Measurements from ENCODE around the gene ALAD.
A peak's percentile ranks its signal among the peaks of the same experiment; 100 is the strongest.
"Not testable (repeated sequence)": the region's sequence is repeated elsewhere in the genome, so short reads cannot be mapped to it uniquely, and the experiment has no call there.

ALAD gene

DNA sequence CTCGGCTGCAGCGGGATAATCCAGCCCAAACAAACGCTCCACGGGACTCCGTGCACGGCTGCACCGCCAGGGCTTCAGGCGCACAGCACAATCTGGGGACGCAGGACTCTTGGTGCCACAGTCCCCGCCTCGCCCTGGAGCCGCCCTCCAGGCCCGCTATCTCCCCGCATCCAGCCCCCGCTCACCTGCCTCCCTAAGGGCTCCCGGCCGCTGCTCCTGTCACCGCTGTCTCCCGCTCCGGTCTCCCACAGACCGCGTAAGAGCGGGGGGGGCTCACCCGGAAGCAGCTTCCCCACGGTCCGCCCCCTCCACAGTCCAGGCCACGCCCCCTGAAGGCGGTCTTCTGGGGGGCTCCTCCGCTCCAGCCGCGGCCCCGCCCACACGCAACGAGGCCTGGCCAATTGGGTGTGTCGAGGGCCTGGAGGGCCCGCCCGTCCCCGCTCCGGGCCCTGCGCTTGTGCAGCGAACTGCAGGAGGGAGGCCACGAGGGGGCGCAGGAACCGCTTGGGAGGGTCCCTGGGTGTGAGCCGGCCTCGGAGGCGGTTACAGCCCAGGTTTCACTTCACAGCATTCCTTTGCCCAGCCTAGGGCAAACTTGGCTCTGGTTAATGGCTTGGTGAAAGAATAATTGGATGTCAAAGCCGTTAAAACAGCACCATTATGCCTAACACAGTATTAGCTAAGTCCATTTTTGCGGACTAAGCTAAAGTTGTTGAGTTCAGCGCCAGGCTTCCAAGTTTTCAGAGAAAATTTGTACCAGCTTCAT, at the start of gene ALAD:
ALAD (minus strand) TSS at position 258 of the 766 bp plus-strand sequence. CDS start 7,725 bp downstream, outside the sequence.
- ATAC-seq = peak; percentile 100
- peak; percentile 100 for DNase-seq

DNA sequence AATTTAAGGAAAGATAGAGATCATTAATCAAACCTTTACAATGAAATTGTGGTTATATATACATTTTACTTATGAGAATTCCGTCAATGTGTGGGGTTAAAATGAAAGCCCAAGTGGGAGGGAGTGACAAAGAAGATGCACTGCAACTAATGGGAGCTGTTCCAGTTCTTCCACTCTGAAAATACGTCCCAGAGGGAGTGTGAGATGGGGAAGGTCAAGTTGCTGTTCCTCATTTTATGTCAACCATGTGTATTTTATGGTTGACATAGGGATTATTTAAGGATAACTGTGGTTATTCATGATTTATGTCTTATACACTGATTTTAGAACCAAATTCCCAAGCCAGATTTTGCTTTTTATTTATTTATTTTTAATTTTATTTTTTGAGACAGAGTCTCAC, 48.3 kb upstream of the ALAD start:
- no peak for ATAC-seq
- DNase-seq = no peak

DNA sequence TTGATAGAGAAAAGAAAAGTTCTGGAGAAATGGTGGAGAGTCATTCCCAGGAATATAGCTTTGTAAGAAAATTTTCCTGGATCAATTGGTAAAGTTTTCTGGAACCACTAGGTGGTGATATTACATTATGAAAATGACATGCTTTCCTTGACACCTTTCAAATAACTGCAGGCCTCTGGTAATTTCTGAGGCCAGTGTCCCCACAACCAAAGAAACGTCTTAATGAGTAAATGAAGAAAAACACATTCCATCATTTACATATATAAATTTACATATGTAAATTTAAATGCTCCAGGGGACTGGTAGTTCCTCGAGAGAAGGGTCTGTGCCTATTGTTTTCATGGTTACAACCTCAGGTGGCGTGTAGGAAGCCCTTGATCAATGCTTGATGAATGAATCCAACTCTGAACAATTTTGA, 45.2 kb upstream of the ALAD start:
- peak; percentile 40 for ATAC-seq
- DNase-seq = no peak

DNA sequence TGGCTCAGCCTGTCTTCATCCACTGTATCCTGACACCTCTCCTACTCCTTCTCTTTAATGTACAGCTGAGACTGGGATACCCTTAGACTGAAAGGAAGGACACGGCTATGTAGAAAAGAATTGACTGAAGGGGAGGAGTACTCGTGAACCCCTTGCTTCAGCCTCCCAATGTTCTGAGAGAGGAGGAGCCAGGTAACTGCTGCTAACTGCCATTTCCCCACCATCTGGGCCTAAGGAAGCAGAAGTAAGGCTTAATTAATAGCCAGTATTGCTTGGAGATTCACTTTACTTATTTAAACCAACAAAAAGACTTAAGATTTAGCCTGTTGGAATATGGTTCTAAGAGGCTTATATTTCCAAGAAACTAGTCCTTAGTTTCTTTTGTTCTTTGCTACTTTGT, 43.7 kb upstream of the ALAD start:
- ATAC-seq = no peak
- no peak for DNase-seq

DNA sequence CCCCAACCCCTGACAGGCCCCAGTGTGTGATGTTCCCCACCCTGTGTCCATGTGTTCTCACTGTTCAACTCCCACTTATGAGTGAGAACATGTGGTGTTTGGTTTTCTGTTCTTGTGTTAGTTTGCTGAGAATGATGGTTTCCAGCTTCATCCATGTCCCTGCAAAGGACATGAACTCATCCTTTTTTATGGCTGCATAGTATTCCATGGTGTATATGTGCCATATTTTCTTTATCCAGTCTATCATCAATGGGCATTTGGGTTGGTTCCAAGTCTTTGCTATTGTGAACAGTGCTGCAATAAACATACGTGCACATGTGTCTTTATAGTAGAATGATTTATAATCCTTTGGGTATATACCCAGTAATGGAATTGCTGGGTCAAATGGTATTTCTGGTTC, 36.6 kb upstream of the ALAD start:
- not testable (repeated sequence) for ATAC-seq, DNase-seq

DNA sequence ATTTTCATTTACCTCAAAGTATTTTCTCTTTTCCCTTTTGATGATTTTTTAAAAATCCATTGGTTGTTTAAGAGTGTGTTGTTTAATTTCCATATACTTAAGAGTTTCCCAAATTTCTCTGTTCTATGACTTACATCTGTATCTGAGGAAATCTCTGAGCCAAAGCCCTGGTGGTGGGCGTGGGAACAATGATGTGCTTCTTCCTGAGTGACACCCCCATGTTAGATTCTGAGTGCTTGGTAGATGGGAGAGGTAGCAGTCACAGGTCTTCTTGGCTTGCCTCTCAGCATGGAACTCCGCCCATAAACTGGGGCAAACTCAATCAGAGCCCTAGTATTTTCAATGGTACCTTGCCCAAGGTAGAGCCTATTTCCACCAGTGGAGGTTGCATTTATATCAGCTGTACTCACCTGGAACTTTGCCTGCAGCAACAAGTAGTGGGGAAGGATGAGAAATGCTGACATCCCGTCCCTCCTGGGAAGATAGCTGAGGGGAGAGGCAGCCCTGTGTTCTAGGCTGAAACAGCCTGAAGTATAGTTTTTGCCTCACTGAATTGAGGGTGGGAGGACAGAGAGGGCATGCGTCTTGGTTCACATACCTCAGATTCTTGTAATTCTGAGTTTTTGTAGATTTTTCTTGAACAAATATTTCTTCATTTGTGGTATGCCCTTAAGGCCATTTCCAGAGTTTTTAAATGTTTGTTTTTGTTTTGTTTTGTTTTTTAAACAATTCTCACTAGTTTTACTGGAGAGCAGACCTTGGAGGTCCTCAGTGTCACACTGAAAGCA, 35.8 kb upstream of the ALAD start:
- ATAC-seq (no peak), DNase-seq (no peak)

DNA sequence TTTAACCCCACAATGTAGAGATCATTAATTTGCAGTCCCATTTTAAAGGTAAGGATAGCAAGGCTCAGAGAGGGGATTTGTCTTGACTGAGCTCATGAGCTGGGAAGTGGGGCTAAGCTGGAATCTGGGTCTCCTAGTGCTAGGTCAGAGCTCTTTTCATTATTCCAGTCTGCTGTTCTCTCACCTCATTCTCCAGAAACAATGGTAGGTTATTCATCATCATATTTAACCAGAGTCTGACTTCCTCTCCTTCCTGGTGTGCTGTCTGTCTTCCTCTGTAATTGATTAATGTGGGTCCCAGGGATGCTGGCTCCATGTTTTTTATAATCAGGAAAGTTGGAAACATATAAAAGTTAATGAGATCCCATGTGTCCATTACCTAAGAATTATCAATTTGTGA, 30.1 kb upstream of the ALAD start:
- ATAC-seq (no peak), DNase-seq (no peak)

DNA sequence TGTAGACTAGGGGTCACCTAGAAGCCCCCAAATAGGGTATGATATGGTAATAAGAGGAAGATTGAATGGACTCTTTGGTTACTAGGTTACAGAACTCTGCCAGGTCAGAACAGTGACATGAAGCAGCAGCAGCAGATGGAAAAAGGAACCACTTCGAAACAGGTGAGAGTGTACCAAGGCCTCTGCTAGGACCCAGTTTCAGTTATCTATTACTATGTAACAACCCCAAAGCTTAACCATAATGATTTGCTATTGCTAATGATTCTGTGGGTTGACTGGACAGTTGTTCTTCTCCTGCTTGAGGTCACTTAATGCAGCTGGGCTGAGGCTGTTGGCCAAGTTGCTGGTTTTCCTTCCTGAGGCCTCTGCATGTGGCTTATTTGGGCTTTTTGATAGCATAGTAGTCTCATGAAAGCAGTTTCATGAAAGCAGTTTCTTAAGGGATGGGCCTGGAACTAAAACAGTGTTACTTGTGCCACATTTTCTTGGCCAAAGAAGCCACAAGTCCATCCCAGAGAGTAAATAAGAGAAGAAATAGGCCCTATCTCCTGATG, 27.1 kb upstream of the ALAD start:
- ATAC-seq (no peak), DNase-seq (no peak)

DNA sequence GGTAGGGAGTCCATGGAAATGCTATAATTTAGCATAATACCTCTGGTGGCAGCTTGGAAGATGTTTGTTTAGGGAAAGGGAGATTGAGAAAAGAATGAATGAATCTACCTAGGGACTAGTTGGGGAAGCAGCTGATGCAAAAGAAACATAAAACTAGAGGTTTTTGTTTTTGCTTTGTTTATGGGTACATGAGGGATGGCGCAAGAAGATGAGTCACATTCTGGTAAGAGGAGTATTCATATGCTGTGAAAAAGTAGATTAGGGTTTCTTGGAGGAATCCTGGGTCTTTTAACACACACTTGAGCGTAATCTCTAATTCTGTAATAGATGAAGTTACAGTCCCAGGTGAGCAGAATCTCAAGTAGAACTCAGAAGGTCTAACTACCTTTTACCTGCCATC, 26.5 kb upstream of the ALAD start:
- DNase-seq = no peak
- ATAC-seq = no peak

DNA sequence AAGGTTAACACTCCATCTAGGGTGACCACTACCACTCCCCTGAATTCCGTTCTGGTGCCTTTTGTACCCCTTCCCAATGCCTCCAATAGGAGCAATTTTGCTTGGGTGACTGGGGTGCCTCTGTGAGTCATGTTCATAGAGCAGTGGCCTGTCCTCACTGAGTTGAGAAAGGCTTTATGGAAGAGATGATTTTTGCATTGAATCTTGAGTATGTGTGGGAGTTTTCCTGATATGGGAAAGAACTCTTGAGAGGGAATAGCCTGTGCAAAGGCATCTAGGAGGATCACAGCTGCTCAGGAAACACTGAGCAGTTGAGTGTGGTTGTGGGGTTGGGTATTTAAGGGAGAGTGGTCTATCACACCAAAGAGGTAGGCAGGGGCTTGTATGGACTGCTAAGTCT, 25.6 kb upstream of the ALAD start:
- DNase-seq (no peak), ATAC-seq (no peak)

DNA sequence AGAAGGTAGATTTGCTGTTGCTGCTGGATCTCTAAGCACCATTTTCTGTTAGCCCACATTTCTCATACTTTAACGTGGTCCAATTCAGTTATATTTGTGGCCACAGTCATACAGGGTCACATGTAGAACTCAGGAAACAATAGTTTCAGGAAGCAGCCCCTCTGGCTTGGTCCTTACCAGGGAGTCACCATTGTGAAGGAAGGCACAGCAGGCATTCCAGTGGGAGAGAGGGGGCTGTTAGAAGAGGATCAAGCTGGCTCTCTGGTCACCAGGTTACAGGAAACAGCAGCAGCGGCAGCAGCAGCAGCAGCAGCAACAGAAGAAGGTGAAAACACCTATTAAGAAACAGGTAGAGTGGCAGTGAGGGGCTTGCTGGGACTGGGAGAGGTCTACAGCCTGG, 24.0 kb upstream of the ALAD start:
- DNase-seq (no peak), ATAC-seq (no peak)

DNA sequence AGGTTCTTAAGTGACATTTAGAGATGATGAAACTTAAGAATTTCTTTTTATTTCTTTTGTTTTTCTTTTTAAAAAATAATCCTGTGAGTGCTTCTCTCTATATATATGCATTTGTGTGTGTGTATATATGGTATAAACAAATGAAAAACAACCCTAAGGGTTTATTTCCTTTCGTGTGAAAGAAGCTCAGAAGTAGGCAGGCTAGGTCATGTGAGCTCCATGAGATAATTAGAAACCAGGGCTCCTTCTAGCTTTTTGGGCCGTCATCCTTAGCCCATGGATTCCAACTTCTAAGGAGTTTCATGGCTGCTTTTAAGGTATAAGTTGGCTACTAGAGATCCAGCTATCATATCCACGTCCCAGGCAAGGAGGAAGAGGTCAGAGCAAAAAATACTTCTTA, 20.6 kb upstream of the ALAD start:
- ATAC-seq = no peak
- DNase-seq = no peak

DNA sequence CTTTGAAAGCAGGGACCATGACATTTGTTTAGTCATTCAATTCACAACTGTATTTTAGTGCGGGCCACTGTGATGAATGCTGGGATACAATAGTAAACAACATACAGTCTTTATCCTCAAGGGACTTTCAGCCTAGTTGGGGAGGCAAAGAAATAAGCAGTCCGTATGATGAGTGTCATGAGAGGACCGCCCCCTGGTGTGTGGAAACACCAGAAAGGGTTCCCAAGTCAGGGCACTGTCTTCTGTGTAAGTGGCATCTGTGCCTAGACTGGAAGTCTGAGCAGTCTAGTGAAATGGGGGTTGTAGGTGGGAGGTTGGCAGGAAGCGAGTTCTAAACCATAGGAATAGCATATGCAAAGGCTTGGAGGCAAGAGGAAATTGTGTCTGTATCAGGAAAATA, 16.3 kb upstream of the ALAD start:
- DNase-seq = no peak
- no peak for ATAC-seq

DNA sequence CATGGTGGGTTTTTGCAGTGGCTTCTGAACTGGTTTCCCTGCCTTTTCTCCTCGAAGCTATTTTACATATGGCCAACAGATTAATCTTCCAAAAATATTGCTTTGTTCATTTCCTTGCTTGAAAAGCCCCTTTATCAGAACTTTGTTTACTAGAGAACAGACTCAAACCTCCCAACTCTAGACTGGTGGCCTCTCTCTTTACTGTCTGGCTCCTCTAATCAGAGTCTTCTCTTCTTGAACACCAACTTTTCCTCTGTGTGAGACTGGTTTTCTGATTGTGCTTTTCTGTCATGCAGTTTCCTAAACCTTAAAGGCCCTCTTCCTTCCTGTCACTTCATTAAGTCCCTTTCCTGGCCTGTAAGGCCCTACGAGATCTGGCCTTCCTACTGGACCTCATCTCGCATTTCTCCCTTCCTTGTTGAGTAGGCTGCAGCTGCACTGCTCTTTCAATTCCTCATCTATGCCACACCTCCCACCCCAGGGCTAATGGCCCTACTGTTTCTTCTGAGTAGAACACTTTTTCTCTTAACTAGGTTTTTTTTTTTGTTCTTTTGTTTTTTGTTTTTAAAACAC, 15.2 kb upstream of the ALAD start:
- ATAC-seq = no peak
- no peak for DNase-seq

DNA sequence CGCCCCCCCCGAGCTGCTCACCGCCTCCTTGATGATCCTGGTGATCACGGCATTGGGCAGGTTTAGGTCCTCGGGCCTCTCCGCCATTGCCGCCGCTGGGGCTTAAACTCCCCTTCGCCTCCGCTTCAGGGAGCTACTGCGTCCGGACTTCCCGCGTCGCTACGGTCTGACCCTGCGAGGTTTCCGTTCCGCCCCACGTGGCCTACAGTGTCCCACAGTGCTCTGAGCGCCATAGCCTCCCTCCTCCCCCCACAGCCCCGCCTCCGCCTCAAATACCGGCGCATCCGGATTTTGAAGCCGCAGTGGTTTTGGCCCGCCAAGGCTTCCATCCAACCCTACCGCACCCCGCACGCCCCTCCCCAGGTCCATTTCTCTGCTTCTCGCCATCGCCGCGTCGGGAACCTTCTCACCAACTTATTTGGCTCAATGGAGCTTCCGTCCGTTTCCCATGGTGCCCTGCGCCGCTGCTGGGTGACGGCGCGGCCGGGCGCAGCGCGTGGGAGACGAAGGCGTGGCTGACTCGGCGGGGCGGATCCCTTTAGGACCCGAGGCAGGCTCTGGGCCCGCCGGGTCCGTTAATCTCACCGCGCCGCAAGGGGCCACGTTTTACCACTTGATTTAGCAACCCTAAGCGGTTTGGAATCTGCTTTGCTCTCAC, 9.3 kb upstream of the ALAD start, which contains the start of the genes C9orf43 and POLE3:
C9orf43 (plus strand) TSS at position 541 of the 658 bp plus-strand sequence. CDS start 2,747 bp downstream, outside the sequence.
POLE3 (minus strand) TSS at position 469 of the 658 bp plus-strand sequence; CDS start at position 87, 382 bp downstream.
- ATAC-seq (peak; percentile 96), DNase-seq (peak; percentile 97)

DNA sequence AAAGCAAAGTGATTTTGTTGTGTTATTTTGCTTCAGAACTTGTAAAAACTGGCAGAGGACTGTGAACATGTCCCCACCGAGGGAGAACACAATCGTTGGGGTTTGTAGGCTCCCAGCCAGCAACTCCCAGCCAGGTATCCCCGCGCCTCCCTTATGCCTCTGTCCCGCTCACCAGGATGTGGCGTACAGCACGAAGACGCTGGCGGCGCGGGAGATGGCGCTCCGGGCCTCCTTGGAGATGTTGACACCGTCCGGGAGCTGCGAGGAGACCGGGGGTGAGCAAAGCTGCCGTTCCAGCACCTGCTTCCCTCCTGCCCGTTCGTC, 8.8 kb upstream of the ALAD start:
- DNase-seq (no peak), ATAC-seq (peak; percentile 2)

DNA sequence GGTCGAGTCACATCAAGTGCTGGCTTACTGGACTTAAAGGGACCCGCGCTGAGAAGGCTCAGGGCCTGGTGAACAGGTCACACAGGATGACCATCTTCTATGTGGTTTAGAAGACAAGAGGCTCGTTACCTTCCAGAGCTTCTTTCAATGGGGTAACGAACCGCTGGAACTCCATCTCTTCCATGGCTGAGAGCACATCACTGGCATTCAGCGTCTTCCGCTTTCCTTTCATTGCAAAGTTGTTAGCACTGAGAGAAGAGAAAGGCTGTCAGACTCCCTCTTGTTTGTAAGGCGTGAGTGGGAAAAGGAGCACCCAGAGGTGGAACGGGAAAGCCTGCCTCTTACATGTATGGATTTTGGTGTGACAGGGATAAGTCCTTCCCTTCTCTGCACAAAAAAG, 8.4 kb upstream of the ALAD start:
- ATAC-seq (no peak), DNase-seq (no peak)

DNA sequence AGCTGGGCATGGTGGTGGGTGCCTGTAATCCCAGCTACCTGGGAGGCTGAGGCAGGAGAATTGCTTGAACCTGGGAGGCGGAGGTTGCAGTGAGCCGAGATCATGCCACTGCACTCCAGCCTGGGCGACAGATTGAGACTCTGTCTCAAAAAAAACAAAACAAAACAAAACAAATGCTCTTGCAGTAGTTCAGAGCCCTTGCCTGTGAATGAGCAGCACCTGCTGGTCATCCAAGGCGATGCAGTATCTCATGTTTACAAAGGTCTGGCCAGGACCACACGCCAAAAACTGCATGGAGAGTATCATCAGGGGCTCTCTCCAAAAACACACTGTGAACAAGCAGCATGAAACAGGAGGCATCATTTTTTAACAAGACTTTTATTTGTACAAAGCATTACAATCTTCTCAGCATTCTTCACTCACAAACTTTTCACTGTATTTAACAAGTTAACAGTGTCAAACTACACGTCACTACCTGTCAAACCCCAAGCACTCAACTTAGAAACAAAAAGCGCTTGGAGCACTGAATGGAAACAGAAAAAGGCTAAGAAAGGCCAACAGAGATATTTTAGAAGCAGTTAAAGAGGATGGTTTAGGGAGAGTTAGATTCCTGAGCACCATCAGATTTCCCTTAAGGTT, 5.9 kb upstream of the ALAD start:
- ATAC-seq = not testable (repeated sequence)
- peak; percentile 52 for DNase-seq

DNA sequence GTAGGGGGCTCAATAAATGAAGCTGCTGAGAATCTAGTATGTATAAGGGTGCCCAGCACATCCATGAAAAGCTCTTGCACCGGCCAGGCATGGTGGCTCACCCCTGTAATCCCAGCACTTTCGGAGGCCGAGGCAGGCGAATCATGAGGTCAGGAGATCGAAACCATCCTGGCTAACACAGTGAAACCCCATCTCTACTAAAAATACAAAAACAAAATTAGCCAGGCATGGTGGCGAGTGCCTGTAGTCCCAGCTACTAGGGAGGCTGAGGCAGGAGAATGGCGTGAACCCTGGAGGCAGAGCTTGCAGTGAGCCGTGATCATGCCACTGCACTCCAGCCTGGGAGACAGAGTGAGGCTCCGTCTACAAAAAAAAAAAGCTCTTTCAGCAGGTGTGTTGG, 5.3 kb upstream of the ALAD start:
- DNase-seq, ATAC-seq: not testable (repeated sequence)

DNA sequence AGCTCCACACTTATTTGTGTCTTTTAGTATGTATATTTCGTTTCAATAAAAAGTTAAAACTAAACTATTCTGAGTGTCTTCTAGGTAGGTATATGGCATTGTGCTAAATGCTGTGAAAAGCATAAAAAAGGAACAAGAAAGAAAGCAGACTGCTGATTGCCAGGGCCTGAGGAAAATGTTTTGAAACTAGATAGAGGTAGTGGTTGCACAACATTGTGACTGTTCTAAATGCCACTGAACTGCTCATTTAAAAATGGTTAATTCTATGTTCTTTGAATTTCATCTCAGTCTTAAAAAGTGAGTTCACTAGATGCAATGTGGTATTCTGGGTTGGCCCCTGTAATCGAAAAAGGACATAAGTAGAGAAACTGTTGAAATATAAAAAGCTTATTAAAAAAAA, 2.6 kb upstream of the ALAD start:
- ATAC-seq = no peak
- no peak for DNase-seq

DNA sequence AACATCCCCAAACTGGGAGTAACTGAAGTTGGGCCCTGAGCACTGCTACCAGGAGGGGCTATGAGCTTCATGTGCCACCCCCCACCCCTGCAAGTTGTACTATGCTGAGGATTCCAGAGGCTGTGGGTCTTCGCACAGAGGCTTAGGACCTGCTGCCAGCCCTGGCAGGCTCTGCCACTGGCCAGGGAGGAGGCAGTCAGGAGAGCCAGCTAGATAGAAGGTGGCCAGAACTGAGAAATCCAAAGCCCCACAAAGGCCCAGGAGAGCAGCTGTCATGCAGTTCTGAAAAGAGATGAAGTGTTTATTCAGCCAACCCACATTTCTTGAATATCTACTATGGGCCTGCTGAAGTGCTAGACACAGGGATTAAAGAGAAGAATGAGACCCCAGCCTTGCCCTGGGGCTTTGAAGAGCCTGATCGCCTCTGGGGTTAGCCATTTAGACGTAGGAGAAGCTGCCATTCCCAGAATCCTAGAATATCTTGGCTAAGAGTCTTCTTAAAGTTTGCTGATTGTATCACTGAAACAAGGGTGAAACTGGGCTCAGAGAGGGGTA, 1.4 kb downstream of the ALAD start:
- no peak for ATAC-seq
- DNase-seq = no peak

All from stimulated activated naive CD8-positive, alpha-beta T cell treated with anti-CD3 and anti-CD28 coated beads, Interleukin-15, Interleukin-2, amounts not matched to agents 100 U/mL and 50 U/mL, for 24 hours (primary cell).